ENCODE measurements around the gene NELFCD.

DNA sequence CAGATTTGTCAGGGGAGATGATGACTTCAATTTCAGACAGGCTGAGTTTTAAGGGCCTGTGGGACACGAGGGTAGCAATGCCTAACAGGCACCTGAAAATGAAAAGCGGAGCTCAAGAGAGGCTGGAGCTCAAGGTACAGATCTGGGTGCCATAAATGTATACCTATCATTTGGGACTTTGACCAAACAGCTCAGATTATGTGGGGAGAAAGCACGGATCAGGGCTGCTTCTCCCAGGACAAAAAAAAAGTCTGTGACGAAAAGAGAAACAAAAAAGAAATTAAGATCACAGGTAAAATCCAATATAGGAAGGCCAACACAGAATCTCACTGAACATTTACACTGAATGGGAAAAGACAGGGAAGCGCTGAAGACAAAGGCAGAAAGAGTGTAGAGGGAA is 59.6 kb downstream of the NELFCD start:
- TF ChIP-seq, protein P1, sequence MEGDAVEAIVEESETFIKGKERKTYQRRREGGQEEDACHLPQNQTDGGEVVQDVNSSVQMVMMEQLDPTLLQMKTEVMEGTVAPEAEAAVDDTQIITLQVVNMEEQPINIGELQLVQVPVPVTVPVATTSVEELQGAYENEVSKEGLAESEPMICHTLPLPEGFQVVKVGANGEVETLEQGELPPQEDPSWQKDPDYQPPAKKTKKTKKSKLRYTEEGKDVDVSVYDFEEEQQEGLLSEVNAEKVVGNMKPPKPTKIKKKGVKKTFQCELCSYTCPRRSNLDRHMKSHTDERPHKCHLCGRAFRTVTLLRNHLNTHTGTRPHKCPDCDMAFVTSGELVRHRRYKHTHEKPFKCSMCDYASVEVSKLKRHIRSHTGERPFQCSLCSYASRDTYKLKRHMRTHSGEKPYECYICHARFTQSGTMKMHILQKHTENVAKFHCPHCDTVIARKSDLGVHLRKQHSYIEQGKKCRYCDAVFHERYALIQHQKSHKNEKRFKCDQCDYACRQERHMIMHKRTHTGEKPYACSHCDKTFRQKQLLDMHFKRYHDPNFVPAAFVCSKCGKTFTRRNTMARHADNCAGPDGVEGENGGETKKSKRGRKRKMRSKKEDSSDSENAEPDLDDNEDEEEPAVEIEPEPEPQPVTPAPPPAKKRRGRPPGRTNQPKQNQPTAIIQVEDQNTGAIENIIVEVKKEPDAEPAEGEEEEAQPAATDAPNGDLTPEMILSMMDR (IDR thresholded peaks at IDR 0.05) = no peak
- no peak for TF ChIP-seq POLR2A (IDR thresholded peaks at IDR 0.05)

All from tibial nerve (tissue), 3 donors.